Measurements from ENCODE around the gene SNX32. TPM values are rescaled to one million over a fixed set of nuclear protein-coding genes. Genes with fewer than 3 reads are reported as not detected.
A peak's percentile ranks its signal among the peaks of the same experiment; 100 is the strongest.

The SNX32 gene
- total and polyA plus RNA-seq, 9 of the 15 experiments (the other 6 are each of a cell fraction or from before 2014, with no cell fraction given): 0.03 TPM; not detected in 7

- TF ChIP-seq HMGXB4 (CRISPR knock-in tag; IDR thresholded peaks at IDR 0.05): no peak
- TF ChIP-seq MBD1 (CRISPR knock-in tag; IDR thresholded peaks at IDR 0.05): no peak
- TF ChIP-seq FOXM1 (IDR thresholded peaks at IDR 0.05; ENCODE audit: low read depth): no peak
- peak; percentile 82; the same call in 1 of the 2 replicates for TF ChIP-seq FOXM1 (CRISPR knock-in tag; IDR thresholded peaks at IDR 0.05; ENCODE audit: low read depth)
- peak; percentile 60 to 66; a peak in 3 of 4 replicates for TF ChIP-seq NRF1 (conservative IDR thresholded peaks at IDR 0.05 in 1 of 2, IDR thresholded peaks at IDR 0.05 in 1 of 2)
- TF ChIP-seq CTCFL (IDR thresholded peaks at IDR 0.05; ENCODE audit: borderline replicate concordance, insufficient read depth, low read depth, low read length, poor library complexity, severe bottlenecking): peak; percentile 93
- TF ChIP-seq PHF8 (IDR thresholded peaks at IDR 0.05; ENCODE audit: borderline replicate concordance, low read length): peak; percentile 41; the same call in 1 of the 2 replicates
- TF ChIP-seq FIP1L1 (IDR thresholded peaks at IDR 0.05; ENCODE audit: low read depth, low read length, poor library complexity, severe bottlenecking): peak; percentile 99
- peak; percentile 75; the same call in 1 of the 2 replicates for TF ChIP-seq HNRNPL (IDR thresholded peaks at IDR 0.05; ENCODE audit: low read depth, low read length)
- no peak for TF ChIP-seq ZNF23 (CRISPR knock-in tag; IDR thresholded peaks at IDR 0.05)
- TF ChIP-seq KLF1 (tag; IDR thresholded peaks at IDR 0.05): peak; percentile 83
- peak; percentile 35 for TF ChIP-seq RBBP5 (IDR thresholded peaks at IDR 0.05; ENCODE audit: borderline replicate concordance, insufficient read depth, low read length, poor library complexity, severe bottlenecking)
- TF ChIP-seq MEF2D (tag; conservative IDR thresholded peaks at IDR 0.05; ENCODE audit: low read depth): no peak
- no peak for TF ChIP-seq ZNF780A (CRISPR knock-in tag; IDR thresholded peaks at IDR 0.05)
- TF ChIP-seq ESRRB (CRISPR knock-in tag; IDR thresholded peaks at IDR 0.05; ENCODE audit: borderline replicate concordance): no peak
- TF ChIP-seq ZNF740 (CRISPR knock-in tag; IDR thresholded peaks at IDR 0.05): peak; percentile 50
- no peak; a peak in 1 of 4 replicates for TF ChIP-seq ZNF740 (tag; IDR thresholded peaks at IDR 0.05)
- peak in 1 of 2 experiments; percentile 80; a peak in 2 of 4 replicates for TF ChIP-seq SIN3A (IDR thresholded peaks at IDR 0.05; ENCODE audit: borderline replicate concordance in 2 of 2, control insufficient read depth in 1 of 2, low read depth in 2 of 2, low read length in 2 of 2)
- peak; percentile 88 for TF ChIP-seq BRD4 (IDR thresholded peaks at IDR 0.05)
- TF ChIP-seq KDM1A (IDR thresholded peaks at IDR 0.05): no peak
Observed at GRCh38 chr11:65857500-65857852, 23.7 kb downstream of the SNX32 start (continued).
